Gastrocnemius medialis (tissue), 4 donors: Measurements from ENCODE around the gene A3GALT2. TPM values are rescaled to one million over a fixed set of nuclear protein-coding genes. Genes with fewer than 3 reads are reported as not detected.

ENCODE experiments used
- ATAC-seq, 2 donors: fragments of 150-250 bp; one replicate each; pipeline ENCODE4 v1.9.1; 2016
- DNase-seq, 2 donors: peaks; one replicate each; pipeline ENCODE4 v3.0.0-alpha.2; 2019
- H3K27ac ChIP-seq, 4 donors: fragments of 200-600 bp; sonication (generic); 1 replicate in 1 of 4; 2 replicates in 3 of 4; pipeline ENCODE4 v1.5.1; 2016 to 2018; ENCODE audit warnings: mild to moderate bottlenecking in 2 of 4, moderate library complexity in 1 of 4
- H3K27me3 ChIP-seq, 3 donors: fragments of 200-600 bp; sonication (generic) in 2 of 3; 1 replicate in 1 of 3; 2 replicates in 2 of 3; pipeline versions ENCODE4 v1.5.1 to v1.6.0; 2016 to 2019; ENCODE audit warnings: mild to moderate bottlenecking in 1 of 3, moderate library complexity in 1 of 3
- H3K36me3 ChIP-seq, 2 donors: fragments of 200-600 bp; sonication (generic) in 1 of 2; one replicate each; pipeline ENCODE4 v1.5.1; 2017 to 2018
- H3K4me1 ChIP-seq, 2 donors: fragments of 200-600 bp; sonication (generic) in 1 of 2; one replicate each; pipeline ENCODE4 v1.5.1; 2016 to 2017; ENCODE audit warnings: mild to moderate bottlenecking in 2 of 2
- H3K4me3 ChIP-seq, 4 donors: fragments of 200-600 bp; sonication (generic) in 3 of 4; 1 replicate in 1 of 4; 2 replicates in 3 of 4; pipeline ENCODE4 v1.5.1; 2016 to 2019; ENCODE audit warnings: mild to moderate bottlenecking in 2 of 4
- H3K9me3 ChIP-seq, 3 donors: fragments of 200-600 bp; sonication (generic) in 2 of 3; 1 replicate in 1 of 3; 2 replicates in 2 of 3; pipeline ENCODE4 v1.5.1; 2016 to 2019
- POLR2A ChIP-seq, 2 donors: fragments of 450-650 bp; IDR thresholded peaks; one replicate each; pipeline ENCODE4 v1.6.1; 2017; ENCODE audit warnings: antibody characterized with exemption in 2 of 2, mild to moderate bottlenecking in 2 of 2, moderate library complexity in 2 of 2
- in situ Hi-C, 4 donors: fragments of 200-750 bp; cut with MboI; loops; one replicate each; pipeline versions ENCODE4 v1.15.0 to v1.8.0; 2017; ENCODE audit warnings: low sequenced_read_pairs in 4 of 4
- intact Hi-C: fragments of 100-400 bp; cut with DNase I; formaldehyde crosslinking; loops from one replicate; pipeline ENCODE4 v1.15.1; 2023; ENCODE audit warnings: low total_unique reads
- total RNA-seq, 4 donors: library from RNA; depleted of rRNA; stranded (reverse); fragments of >200 nt; gene quantifications; one replicate each; pipeline versions ENCODE4 v1.1.0 to v1.2.3, GENCODE V29; 2016
- TF ChIP-seq, protein P1 (sequence below), 5 experiments: fragments of 450-650 bp in 3 of 5; fragments of 200-600 bp in 2 of 5; sonication (generic) in 2 of 5; IDR thresholded peaks in 4 of 5; conservative IDR thresholded peaks in 1 of 5; 1 replicate in 4 of 5; 2 replicates in 1 of 5; pipeline ENCODE4 v1.5.1; 2016 to 2019; ENCODE audit warnings: antibody characterized with exemption in 5 of 5, mild to moderate bottlenecking in 3 of 5, moderate library complexity in 3 of 5

The A3GALT2 gene
- total RNA-seq, 4 donors from 2014 or later: not detected

DNA sequence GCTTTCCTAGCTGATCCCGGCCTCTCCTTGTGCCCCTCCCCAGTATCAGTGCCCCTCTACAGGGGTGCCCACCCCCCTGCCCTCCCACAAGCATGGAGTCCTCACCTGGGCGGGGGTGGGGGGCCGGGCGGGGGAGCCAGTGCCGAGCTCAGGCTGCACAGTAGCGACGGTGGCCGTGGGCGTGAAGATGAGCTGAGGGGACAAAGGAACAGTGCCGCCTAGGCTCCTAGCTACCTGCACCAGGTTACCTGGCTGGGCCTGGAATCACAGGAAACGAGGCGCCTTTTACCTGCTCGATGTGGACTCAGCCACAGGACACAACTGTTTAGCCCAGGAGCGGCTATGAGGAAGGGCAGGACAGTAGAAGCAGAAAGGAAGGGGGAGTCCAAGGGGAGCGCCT is 47.5 kb upstream of the A3GALT2 start:
- in situ Hi-C loops: loop anchor here (5.0 to 25.0 kb wide), 2 partner anchors 71 to 94 kb away; partner anchors contain the start of gene ZSCAN20 (in 2 of the 4)
- TF ChIP-seq, protein P1, sequence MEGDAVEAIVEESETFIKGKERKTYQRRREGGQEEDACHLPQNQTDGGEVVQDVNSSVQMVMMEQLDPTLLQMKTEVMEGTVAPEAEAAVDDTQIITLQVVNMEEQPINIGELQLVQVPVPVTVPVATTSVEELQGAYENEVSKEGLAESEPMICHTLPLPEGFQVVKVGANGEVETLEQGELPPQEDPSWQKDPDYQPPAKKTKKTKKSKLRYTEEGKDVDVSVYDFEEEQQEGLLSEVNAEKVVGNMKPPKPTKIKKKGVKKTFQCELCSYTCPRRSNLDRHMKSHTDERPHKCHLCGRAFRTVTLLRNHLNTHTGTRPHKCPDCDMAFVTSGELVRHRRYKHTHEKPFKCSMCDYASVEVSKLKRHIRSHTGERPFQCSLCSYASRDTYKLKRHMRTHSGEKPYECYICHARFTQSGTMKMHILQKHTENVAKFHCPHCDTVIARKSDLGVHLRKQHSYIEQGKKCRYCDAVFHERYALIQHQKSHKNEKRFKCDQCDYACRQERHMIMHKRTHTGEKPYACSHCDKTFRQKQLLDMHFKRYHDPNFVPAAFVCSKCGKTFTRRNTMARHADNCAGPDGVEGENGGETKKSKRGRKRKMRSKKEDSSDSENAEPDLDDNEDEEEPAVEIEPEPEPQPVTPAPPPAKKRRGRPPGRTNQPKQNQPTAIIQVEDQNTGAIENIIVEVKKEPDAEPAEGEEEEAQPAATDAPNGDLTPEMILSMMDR (IDR thresholded peaks at IDR 0.05 in 4 of 5, conservative IDR thresholded peaks at IDR 0.05 in 1 of 5): no peak
- no peak for TF ChIP-seq POLR2A (IDR thresholded peaks at IDR 0.05)
- Histone ChIP-seq H3K4me3 (no peak overlapping the region), H3K27me3 (no peaks in the 10 kb centered on the region), H3K36me3 (peaks cover 0 to 9% of the 10 kb centered on the region in 2 donors), H3K9me3 (no peaks in the 10 kb centered on the region), H3K27ac (peak overlapping the region in 3 of 4 donors; percentile 86 to 98 (median 97)), H3K4me1 (peaks cover 41 to 43% of the 10 kb centered on the region in 2 donors)
- DNase-seq (no peak), ATAC-seq (no peak)
- intact Hi-C loops: loop anchor here (1.0 to 10.0 kb wide), 2 partner anchors 73 to 244 kb away; no protein-coding TSS in a partner anchor

DNA sequence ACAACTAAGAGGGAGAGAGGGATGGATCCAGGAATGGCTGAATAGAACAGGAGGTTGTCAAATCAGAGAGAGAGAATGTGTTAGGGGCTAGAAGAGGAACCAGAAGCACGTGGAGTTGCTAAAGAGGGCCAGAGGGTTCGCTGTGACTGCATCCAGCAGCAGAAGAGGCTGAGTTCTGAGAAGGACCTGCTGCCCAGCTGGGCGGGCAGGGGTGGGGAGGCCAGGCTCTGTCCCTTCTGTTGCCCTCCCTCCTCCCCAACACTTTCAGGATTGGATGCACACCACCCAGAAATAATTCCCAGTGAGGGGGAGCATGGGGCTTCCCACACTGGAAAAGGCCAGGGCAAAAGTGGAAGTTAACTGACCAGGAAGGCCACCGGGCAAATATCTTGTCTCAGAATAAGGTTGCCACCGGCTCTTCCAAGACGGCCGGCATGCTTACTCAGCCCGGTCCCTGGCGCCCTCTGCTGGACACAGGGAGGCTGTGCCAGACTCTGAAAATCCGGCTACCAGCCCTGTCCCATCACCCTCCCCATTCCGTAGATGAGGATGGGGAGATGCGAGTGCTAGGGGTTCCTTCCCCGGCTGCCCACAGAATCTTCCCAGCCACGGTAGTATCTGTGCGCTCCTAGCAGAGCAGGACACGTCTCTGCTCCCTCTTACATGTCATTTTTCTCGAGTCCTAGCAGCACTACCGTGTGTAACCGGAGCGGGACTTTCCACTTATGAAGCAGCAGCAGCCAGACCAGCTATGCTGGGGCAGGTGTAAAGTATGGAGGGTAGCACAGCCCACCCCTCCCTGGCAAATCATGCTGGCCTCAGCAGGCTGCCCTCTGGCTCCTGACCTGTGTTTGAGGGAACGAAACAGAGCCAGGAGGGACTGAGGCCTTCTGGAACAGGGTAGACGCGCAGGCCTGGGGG is 46.8 kb upstream of the A3GALT2 start:
- DNase-seq: peak; percentile 81 to 85
- H3K27me3 ChIP-seq: no peaks in the 10 kb centered on the region
- H3K4me3 ChIP-seq: no peak overlapping the region
- intact Hi-C loops: loop anchor here (1.0 to 10.0 kb wide), 6 partner anchors 41 to 245 kb away; no protein-coding TSS in a partner anchor
- ATAC-seq: peak; percentile 55 to 65
- H3K4me1 ChIP-seq: peaks cover 45 to 50% of the 10 kb centered on the region in 2 donors
- H3K27ac ChIP-seq: peak overlapping the region; percentile 86 to 98 (median 96)
- TF ChIP-seq POLR2A (IDR thresholded peaks at IDR 0.05): peak in 1 of 2 donors; percentile 24
- TF ChIP-seq, protein P1 (IDR thresholded peaks at IDR 0.05 in 4 of 5, conservative IDR thresholded peaks at IDR 0.05 in 1 of 5): peak; percentile 97 to 99 (median 99)
- peaks cover 0 to 9% of the 10 kb centered on the region in 2 donors for H3K36me3 ChIP-seq
- in situ Hi-C loops: loop anchor here (5.0 to 25.0 kb wide), 2 partner anchors 70 to 95 kb away; partner anchors contain the start of gene ZSCAN20 (in 2 of the 4)
- H3K9me3 ChIP-seq: no peaks in the 10 kb centered on the region

DNA sequence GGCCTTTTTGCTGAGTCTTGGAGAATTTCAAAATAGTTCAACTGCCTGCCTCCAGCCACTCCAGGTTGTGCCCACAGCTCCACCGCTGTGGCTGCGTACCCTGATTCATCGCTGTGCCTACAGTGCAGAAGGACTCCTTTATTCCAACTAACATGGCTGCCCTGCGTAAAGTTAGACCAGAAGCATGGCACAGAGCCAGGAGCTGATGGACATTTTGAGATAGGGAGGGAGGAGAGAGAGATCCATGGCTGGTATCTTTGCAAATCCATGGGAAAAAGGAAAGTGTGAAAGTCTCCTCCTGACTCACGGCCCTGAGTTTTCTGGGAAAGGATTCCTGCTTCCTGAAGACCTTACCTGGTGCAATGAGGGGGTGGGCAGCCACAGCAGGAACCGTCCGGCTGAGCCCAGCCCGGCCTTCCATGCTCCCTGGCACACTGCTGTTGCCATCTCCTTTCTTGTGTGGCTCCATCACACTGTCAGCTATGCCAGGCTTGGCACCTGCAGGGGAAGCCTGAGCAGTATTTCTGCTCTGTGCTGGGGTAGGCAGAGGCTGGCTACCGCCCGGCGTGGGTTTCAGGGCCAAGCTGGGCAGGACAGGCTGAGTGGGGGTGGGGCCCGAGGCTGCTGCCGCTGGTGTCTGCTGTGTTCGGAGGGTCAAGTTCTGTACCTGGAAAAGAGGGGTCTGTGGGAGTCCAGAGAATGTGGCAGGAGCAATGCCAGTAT is 46.0 kb upstream of the A3GALT2 start:
- H3K4me3 ChIP-seq: no peak overlapping the region
- intact Hi-C loops (loop anchor here (2.0 to 10.0 kb wide), 5 partner anchors 40 to 246 kb away; no protein-coding TSS in a partner anchor), in situ Hi-C loops (loop anchor here (5.0 to 25.0 kb wide), 2 partner anchors 70 to 95 kb away; partner anchors contain the start of gene ZSCAN20 (in 2 of the 4))
- H3K4me1 ChIP-seq: peaks cover 49 to 57% of the 10 kb centered on the region in 2 donors
- peak overlapping the region; percentile 86 to 98 (median 96) for H3K27ac ChIP-seq
- TF ChIP-seq, protein P1 (IDR thresholded peaks at IDR 0.05 in 4 of 5, conservative IDR thresholded peaks at IDR 0.05 in 1 of 5): no peak
- TF ChIP-seq POLR2A (IDR thresholded peaks at IDR 0.05): no peak
- peak in 1 of 2 donors; percentile 68 for DNase-seq
- no peaks in the 10 kb centered on the region for H3K27me3 ChIP-seq
- peaks cover 0 to 3% of the 10 kb centered on the region in 2 donors for H3K36me3 ChIP-seq
- no peaks in the 10 kb centered on the region for H3K9me3 ChIP-seq
- peak; percentile 6 to 10 for ATAC-seq

DNA sequence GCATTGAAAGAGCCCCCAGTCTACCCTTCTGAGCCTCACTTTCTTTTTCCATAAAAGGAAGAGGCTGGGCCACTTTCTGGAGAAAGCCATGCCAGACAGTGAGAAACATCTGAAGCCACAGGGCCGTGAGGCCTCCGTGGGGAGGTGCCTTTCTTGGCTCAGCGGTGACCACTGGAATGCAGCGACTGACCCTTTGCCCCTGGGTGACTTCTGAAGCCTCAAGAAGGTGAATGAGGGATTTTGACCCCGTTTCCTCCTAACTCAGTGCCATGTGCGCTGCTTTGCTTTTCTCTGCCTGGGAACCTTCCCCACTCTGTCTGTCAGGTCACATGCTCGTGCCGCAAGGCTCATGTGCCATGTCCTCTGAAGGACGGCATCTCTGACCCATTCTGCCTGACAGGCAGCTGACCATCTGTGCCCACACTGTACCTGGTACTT is 44.7 kb upstream of the A3GALT2 start:
- DNase-seq (peak; percentile 88 to 92), ATAC-seq (peak; percentile 81 to 85)
- Histone ChIP-seq H3K36me3 (no peaks in the 10 kb centered on the region), H3K27ac (peak overlapping the region; percentile 86 to 98 (median 96)), H3K27me3 (no peaks in the 10 kb centered on the region), H3K9me3 (no peaks in the 10 kb centered on the region), H3K4me1 (peaks cover 55 to 63% of the 10 kb centered on the region in 2 donors), H3K4me3 (no peak overlapping the region)
- peak; percentile 85 to 87 for TF ChIP-seq POLR2A (IDR thresholded peaks at IDR 0.05)
- TF ChIP-seq, protein P1 (IDR thresholded peaks at IDR 0.05 in 4 of 5, conservative IDR thresholded peaks at IDR 0.05 in 1 of 5): no peak
- in situ Hi-C loops: loop anchor here (5.0 to 25.0 kb wide), 2 partner anchors 68 to 97 kb away; partner anchors contain the start of gene ZSCAN20 (in 2 of the 4)
- intact Hi-C loops: loop anchor here (1.0 to 10.0 kb wide), 2 partner anchors 15 to 241 kb away; no protein-coding TSS in a partner anchor
